Sigmoid colon (tissue), 4 donors: ENCODE data around the gene UBN1.

Source experiments
- CTCF ChIP-seq, 4 experiments: fragments of 450-650 bp in 3 of 4; fragments of 200-600 bp in 1 of 4; IDR thresholded peaks; one replicate each; pipeline ENCODE4 v1.5.1; 2016 to 2019; ENCODE audit warnings: antibody characterized with exemption in 4 of 4, mild to moderate bottlenecking in 3 of 4, moderate library complexity in 2 of 4
- POLR2A ChIP-seq, 2 donors: fragments of 450-650 bp; IDR thresholded peaks; one replicate each; pipeline ENCODE4 v1.6.1; 2016; ENCODE audit warnings: antibody characterized with exemption in 2 of 2, mild to moderate bottlenecking in 2 of 2, moderate library complexity in 2 of 2
- POLR2AphosphoS5 ChIP-seq, 4 donors: sonication (generic); formaldehyde crosslinking; IDR thresholded peaks; one replicate each; pipeline ENCODE4 v1.6.1; 2017; ENCODE audit warnings: antibody characterized with exemption in 4 of 4

DNA sequence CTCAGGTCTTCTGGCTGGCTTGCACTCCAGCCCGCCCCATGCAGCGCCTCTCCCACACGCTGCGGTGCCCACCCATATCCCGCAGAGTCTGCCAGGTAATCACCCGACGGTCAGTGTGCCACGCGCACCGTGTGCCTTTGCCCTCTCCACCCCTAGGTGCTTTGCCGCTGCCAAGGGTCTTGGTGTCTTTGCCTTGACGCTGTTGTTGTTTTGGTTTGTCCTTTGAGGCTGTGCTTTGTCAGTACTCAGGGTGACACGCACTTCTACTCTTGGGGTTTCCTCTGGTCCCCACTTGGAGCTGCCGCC is 30.1 kb downstream of the UBN1 start:
- TF ChIP-seq CTCF (IDR thresholded peaks at IDR 0.05) (no peak), POLR2AphosphoS5 (IDR thresholded peaks at IDR 0.05) (no peak), POLR2A (IDR thresholded peaks at IDR 0.05) (no peak)
